Mesothelial cell of epicardium (in vitro differentiated cells): ENCODE results near the gene FAM168A. TPM values are rescaled to one million over a fixed set of nuclear protein-coding genes. Genes with fewer than 3 reads are reported as not detected.

Experiments used
- DNase-seq, 2 experiments: peaks; one replicate each; pipeline ENCODE4 v3.0.0; 2021; ENCODE audit warnings: low spot score in 2 of 2; ENCODE audit not compliant: unreplicated experiment in 2 of 2
- H3K27ac Mint-ChIP-seq: 2 replicates; pipeline ENCODE4 v1.8.0; 2021; ENCODE audit warnings: mixed read lengths
- H3K27me3 Mint-ChIP-seq: 2 replicates; pipeline ENCODE4 v1.8.0; 2021; ENCODE audit warnings: low read depth, mixed read lengths
- H3K36me3 Mint-ChIP-seq: 2 replicates; pipeline ENCODE4 v1.8.0; 2021; ENCODE audit warnings: mixed read lengths
- H3K4me1 Mint-ChIP-seq: 2 replicates; pipeline ENCODE4 v1.8.0; 2021; ENCODE audit warnings: mixed read lengths
- H3K4me3 Mint-ChIP-seq: 2 replicates; pipeline ENCODE4 v1.8.0; 2021; ENCODE audit warnings: mild to moderate bottlenecking, moderate library complexity, mixed read lengths
- H3K9me3 Mint-ChIP-seq: 2 replicates; pipeline ENCODE4 v1.8.0; 2021; ENCODE audit warnings: mixed read lengths
- total RNA-seq: library from RNA; stranded (reverse); gene quantifications from 3 replicates; pipeline ENCODE4 v1.2.1, GENCODE V29; 2021
- TF ChIP-seq, protein P1 (sequence below): fragments of 200-600 bp; sonication (generic); IDR thresholded peaks from one replicate; pipeline ENCODE4 v1.5.0; 2021; ENCODE audit warnings: antibody characterized with exemption; ENCODE audit not compliant: unreplicated experiment

Gene FAM168A
- total RNA-seq, 1 donor from 2014 or later: 61.8 TPM

DNA sequence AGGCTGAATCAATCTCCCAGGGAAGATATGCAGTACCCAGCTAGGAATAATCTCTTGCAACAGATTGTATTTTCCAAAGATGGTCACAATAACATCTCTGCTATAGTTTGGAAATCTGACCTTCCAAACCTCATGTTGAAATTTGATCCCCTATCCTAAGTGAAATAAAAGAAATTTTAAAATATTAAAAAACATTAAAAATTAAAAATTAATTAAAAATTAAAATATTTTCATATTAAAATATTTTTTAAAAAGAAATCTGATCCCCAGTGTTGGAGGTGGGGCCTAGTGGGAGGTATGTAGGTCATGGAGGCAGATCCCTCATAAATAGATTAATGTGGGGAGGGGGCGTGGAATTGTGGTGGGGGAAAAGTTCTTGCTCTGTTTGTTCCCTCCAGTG, 79.7 kb downstream of the FAM168A start:
- Mint-ChIP-seq H3K4me3 (no peak overlapping the region), H3K9me3 (no peaks in the 10 kb centered on the region), H3K27me3 (no peaks in the 10 kb centered on the region), H3K27ac (no peak overlapping the region), H3K36me3 (peaks cover 4% of the 10 kb centered on the region), H3K4me1 (peaks cover 17% of the 10 kb centered on the region)
- TF ChIP-seq, protein P1, sequence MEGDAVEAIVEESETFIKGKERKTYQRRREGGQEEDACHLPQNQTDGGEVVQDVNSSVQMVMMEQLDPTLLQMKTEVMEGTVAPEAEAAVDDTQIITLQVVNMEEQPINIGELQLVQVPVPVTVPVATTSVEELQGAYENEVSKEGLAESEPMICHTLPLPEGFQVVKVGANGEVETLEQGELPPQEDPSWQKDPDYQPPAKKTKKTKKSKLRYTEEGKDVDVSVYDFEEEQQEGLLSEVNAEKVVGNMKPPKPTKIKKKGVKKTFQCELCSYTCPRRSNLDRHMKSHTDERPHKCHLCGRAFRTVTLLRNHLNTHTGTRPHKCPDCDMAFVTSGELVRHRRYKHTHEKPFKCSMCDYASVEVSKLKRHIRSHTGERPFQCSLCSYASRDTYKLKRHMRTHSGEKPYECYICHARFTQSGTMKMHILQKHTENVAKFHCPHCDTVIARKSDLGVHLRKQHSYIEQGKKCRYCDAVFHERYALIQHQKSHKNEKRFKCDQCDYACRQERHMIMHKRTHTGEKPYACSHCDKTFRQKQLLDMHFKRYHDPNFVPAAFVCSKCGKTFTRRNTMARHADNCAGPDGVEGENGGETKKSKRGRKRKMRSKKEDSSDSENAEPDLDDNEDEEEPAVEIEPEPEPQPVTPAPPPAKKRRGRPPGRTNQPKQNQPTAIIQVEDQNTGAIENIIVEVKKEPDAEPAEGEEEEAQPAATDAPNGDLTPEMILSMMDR: no peak
- no peak for DNase-seq

DNA sequence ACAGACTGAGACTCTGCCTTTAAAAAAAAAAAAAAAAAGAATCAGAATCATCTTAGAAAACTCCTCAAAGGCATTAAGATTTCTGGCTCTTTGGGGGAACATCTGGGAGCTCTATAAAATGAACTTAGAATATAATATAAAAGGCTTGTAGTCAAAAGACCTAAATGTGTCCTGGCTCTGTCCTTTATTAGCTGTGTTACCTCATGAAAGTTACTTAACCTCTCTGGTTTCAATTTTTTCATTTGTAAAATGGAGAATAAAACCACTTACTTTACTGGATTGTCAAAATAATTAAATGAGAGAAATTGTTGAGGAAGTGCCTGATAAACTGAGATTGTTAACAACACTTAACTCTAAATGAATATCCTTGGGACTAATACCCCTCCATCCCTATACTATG, 81.8 kb downstream of the FAM168A start:
- Mint-ChIP-seq H3K36me3 (no peaks in the 10 kb centered on the region), H3K27me3 (no peaks in the 10 kb centered on the region), H3K4me3 (no peak overlapping the region), H3K27ac (no peak overlapping the region), H3K4me1 (peaks cover 8% of the 10 kb centered on the region), H3K9me3 (no peaks in the 10 kb centered on the region)
- TF ChIP-seq, protein P1: no peak
- DNase-seq: no peak

DNA sequence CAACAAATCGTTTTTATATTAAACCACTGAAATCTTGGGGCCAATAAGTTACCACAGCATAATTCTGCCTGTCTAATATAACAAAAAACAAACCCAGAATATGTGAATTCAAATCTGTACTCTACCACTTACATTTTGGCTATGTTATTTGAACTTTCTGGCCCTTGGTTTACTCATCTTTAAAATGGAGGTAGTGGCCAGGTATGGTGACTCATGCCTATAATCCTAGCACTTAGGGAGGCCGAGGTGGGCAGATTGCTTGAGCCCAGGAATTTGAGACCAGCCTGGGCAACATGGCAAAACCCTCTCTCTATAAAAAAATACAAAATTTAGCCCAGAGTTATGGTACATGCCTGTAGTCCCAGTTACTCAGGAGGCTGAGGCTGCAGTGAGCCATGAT, 84.2 kb downstream of the FAM168A start:
- H3K4me3 Mint-ChIP-seq: no peak overlapping the region
- peaks cover 4% of the 10 kb centered on the region for H3K9me3 Mint-ChIP-seq
- no peaks in the 10 kb centered on the region for H3K4me1 Mint-ChIP-seq
- no peak for DNase-seq
- no peaks in the 10 kb centered on the region for H3K27me3 Mint-ChIP-seq
- peaks cover 3% of the 10 kb centered on the region for H3K36me3 Mint-ChIP-seq
- H3K27ac Mint-ChIP-seq: no peak overlapping the region
- TF ChIP-seq, protein P1: no peak

GRCh38 chr11:73510877-73511276, 87.0 kb downstream of the FAM168A start:
- H3K27ac Mint-ChIP-seq: no peak overlapping the region
- H3K27me3 Mint-ChIP-seq: no peaks in the 10 kb centered on the region
- H3K9me3 Mint-ChIP-seq: peaks cover 8% of the 10 kb centered on the region
- H3K4me1 Mint-ChIP-seq: no peaks in the 10 kb centered on the region
- H3K4me3 Mint-ChIP-seq: no peak overlapping the region
- TF ChIP-seq, protein P1: no peak
- peaks cover 6% of the 10 kb centered on the region for H3K36me3 Mint-ChIP-seq
- no peak for DNase-seq

GRCh38 chr11:73510106-73510505, 87.8 kb downstream of the FAM168A start:
- H3K4me3 Mint-ChIP-seq: no peak overlapping the region
- TF ChIP-seq, protein P1: no peak
- peaks cover 8% of the 10 kb centered on the region for H3K9me3 Mint-ChIP-seq
- no peak for DNase-seq
- no peak overlapping the region for H3K27ac Mint-ChIP-seq
- no peaks in the 10 kb centered on the region for H3K4me1 Mint-ChIP-seq
- no peaks in the 10 kb centered on the region for H3K27me3 Mint-ChIP-seq
- peaks cover 6% of the 10 kb centered on the region for H3K36me3 Mint-ChIP-seq

DNA sequence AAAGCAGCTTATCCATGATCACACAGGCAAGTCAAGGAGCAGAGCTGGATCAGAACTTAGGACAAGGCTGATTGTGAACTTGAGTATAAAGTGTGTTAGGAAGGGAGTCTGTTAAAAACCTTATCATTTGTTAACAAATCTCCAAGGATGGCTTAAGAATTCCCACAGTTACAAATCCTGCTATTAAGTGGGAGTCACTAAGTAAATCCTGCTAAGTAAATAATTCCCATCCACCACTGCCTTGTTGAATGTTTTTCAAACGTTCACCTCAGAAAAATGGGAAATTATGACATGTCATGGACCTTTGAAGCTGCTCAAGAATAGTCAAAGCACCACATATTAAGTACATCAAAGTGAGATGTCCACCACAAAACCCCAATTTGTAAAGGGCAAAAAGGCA, 88.7 kb downstream of the FAM168A start:
- H3K27me3 Mint-ChIP-seq: no peaks in the 10 kb centered on the region
- H3K27ac Mint-ChIP-seq: no peak overlapping the region
- peaks cover 11% of the 10 kb centered on the region for H3K36me3 Mint-ChIP-seq
- H3K9me3 Mint-ChIP-seq: peaks cover 12% of the 10 kb centered on the region
- no peaks in the 10 kb centered on the region for H3K4me1 Mint-ChIP-seq
- no peak overlapping the region for H3K4me3 Mint-ChIP-seq
- DNase-seq: no peak
- TF ChIP-seq, protein P1: no peak
